Measurements from ENCODE around the gene SEL1L3. TPM values are rescaled to one million over a fixed set of nuclear protein-coding genes. Genes with fewer than 3 reads are reported as not detected.

SEL1L3 gene
- total and polyA plus RNA-seq, 7 donors, result 3.5 to 65.6 (median 8.1) TPM

DNA sequence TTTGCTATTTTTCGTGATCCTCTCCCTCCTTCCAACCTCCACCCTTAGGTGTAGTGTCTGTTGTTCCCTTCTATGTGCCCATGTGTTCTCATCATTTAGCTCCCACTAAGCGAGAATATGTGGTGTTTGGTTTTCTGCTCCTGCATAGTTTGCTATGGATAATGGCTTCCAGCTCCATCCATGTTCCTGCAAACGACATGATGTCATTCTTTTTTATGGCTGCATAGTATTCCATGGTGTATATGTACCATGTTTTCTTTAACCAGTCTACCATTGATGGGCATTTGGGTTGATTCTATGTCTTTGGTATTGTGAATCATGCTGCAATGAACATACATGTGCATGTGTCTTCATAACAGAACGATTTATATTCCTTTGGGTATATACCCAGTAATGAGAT is 102.7 kb downstream of the SEL1L3 start:
- TF ChIP-seq CTCF (IDR thresholded peaks at IDR 0.05), result no peak
- TF ChIP-seq EP300 (IDR thresholded peaks at IDR 0.05), result no peak
- TF ChIP-seq POLR2AphosphoS5 (IDR thresholded peaks at IDR 0.05), result no peak
- no peak for TF ChIP-seq POLR2A (IDR thresholded peaks at IDR 0.05)
- no peaks in the 10 kb centered on the region for H3K4me1 ChIP-seq
- no peaks in the 10 kb centered on the region for H3K36me3 ChIP-seq
- 96 to 98% methylated on average over 4 of the region's 4 CpGs for WGBS, 2 donors
- H3K27ac ChIP-seq, result no peak overlapping the region
- no peak overlapping the region for H3K4me3 ChIP-seq
- no peak for DNase-seq
- H3K27me3 ChIP-seq, result no peaks in the 10 kb centered on the region
- no peaks in the 10 kb centered on the region for H3K9me3 ChIP-seq
- intact Hi-C loops (cut with DNase I), result no loop called here

- H3K27ac ChIP-seq, result no peak overlapping the region
- intact Hi-C loops (cut with DNase I), result no loop called here
- 86 to 94% methylated on average over 8 of the region's 8 CpGs for WGBS, 2 donors
- no peak overlapping the region for H3K4me3 ChIP-seq
- no peaks in the 10 kb centered on the region for H3K27me3 ChIP-seq
- no peak for DNase-seq
- no peaks in the 10 kb centered on the region for H3K4me1 ChIP-seq
- H3K36me3 ChIP-seq, result no peaks in the 10 kb centered on the region
- no peaks in the 10 kb centered on the region for H3K9me3 ChIP-seq
- no peak for TF ChIP-seq EP300 (IDR thresholded peaks at IDR 0.05)
- TF ChIP-seq POLR2A (IDR thresholded peaks at IDR 0.05), result no peak
- no peak for TF ChIP-seq CTCF (IDR thresholded peaks at IDR 0.05)
- TF ChIP-seq POLR2AphosphoS5 (IDR thresholded peaks at IDR 0.05), result no peak
Measured at GRCh38 chr4:25759101-25759500, 103.7 kb downstream of the SEL1L3 start.

- H3K36me3 ChIP-seq, result no peaks in the 10 kb centered on the region
- no peak for DNase-seq
- TF ChIP-seq CTCF (IDR thresholded peaks at IDR 0.05) (no peak), EP300 (IDR thresholded peaks at IDR 0.05) (no peak), POLR2A (IDR thresholded peaks at IDR 0.05) (no peak), POLR2AphosphoS5 (IDR thresholded peaks at IDR 0.05) (no peak)
- H3K27me3 ChIP-seq, result no peaks in the 10 kb centered on the region
- H3K4me1 ChIP-seq, result no peaks in the 10 kb centered on the region
- no peak overlapping the region for H3K4me3 ChIP-seq
- H3K27ac ChIP-seq, result no peak overlapping the region
- no peaks in the 10 kb centered on the region for H3K9me3 ChIP-seq
- WGBS, 2 donors, result 96 to 97% methylated on average over 8 of the region's 8 CpGs
- intact Hi-C loops (cut with DNase I), result no loop called here
Measured at GRCh38 chr4:25757452-25757851, 105.3 kb downstream of the SEL1L3 start.

DNA sequence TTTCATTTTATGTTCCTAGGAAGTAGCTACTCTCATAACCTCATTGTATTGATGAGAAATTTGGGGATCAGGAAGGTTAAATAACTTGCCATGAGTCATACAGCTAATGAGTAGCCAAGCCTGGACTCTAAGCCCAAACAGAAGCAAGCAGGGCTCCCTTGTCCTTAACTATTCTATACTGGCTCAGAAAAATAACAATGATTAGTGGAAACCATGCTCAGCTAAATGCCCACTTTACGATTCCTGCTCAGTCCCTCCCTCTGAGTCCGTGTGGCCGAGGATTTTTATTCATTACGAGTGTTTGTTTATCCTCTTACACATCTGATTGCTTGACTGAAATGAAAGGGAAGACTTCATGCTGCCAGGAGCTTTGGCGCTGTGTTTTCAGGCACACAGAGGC is 106.3 kb downstream of the SEL1L3 start:
- DNase-seq, result no peak
- Histone ChIP-seq H3K27ac (no peak overlapping the region), H3K36me3 (no peaks in the 10 kb centered on the region), H3K4me1 (no peaks in the 10 kb centered on the region), H3K27me3 (no peaks in the 10 kb centered on the region), H3K9me3 (no peaks in the 10 kb centered on the region), H3K4me3 (no peak overlapping the region)
- 66 to 78% methylated on average over 5 of the region's 5 CpGs for WGBS, 2 donors
- TF ChIP-seq POLR2AphosphoS5 (IDR thresholded peaks at IDR 0.05), result no peak
- TF ChIP-seq CTCF (IDR thresholded peaks at IDR 0.05), result no peak
- no peak for TF ChIP-seq EP300 (IDR thresholded peaks at IDR 0.05)
- TF ChIP-seq POLR2A (IDR thresholded peaks at IDR 0.05), result no peak
- intact Hi-C loops (cut with DNase I), result no loop called here

DNA sequence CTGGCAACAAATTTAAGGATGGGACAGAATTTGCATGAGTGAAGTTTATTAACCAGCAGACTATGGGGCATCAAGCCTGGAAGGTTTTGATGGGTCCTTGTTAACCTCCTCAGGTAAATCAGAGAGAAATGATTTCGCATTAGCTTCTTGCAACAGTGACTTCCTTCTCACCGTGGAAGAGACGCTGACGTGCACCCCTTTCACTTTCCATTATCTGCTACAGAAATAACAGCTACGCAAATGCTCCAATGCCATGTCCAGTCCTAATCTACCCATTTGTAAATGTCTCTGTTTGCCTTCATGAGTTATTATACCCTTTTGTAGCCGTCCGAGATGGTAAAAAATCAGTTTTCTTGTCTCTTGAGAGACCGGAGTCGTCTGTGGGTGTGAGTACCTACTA is 106.9 kb downstream of the SEL1L3 start:
- Histone ChIP-seq H3K27ac (no peak overlapping the region), H3K36me3 (no peaks in the 10 kb centered on the region), H3K4me1 (no peaks in the 10 kb centered on the region), H3K9me3 (no peaks in the 10 kb centered on the region), H3K27me3 (no peaks in the 10 kb centered on the region), H3K4me3 (no peak overlapping the region)
- intact Hi-C loops (cut with DNase I), result no loop called here
- 90 to 93% methylated on average over 9 of the region's 9 CpGs for WGBS, 2 donors
- no peak for TF ChIP-seq POLR2A (IDR thresholded peaks at IDR 0.05)
- no peak for TF ChIP-seq CTCF (IDR thresholded peaks at IDR 0.05)
- TF ChIP-seq POLR2AphosphoS5 (IDR thresholded peaks at IDR 0.05), result no peak
- DNase-seq, result no peak

Data from sigmoid colon (tissue), 7 donors.